ENCODE measurements around the gene MAD2L1.

DNA sequence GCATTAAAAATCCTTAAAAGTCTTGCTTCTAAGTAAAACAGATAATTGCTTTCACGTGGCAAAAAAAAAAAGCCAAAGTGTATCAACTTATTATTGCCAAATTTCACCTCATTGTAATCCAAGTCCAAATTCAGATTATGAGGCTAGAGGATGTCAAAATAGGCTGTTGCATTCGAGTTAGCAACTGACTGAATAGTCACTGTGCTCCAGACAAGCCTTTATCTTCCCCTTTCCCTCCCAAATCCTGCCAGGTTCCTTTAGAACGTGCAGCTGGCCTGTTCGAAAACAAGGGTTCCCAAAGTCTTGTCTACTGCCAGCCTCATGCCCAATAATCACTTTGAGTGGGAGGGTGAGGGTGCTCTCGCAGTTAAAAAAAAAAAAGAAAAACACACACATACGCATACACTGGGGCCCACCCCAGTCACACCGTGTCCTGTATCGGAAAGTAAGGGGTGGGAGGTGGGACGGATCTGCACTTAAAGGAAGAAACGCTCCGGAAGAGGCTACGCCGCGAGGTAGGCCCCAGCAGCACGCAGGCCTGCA is 603 bp downstream of the MAD2L1 start:
- no peak for TF ChIP-seq POLR2A (IDR thresholded peaks at IDR 0.05; ENCODE audit: low read depth, low read length)
- TF ChIP-seq PAX5 (IDR thresholded peaks at IDR 0.05; ENCODE audit: insufficient read depth, low read length, severe bottlenecking) = no peak
- TF ChIP-seq TAF1 (IDR thresholded peaks at IDR 0.05; ENCODE audit: low read depth, low read length) = no peak
- TF ChIP-seq SPI1 (IDR thresholded peaks at IDR 0.05; ENCODE audit: low read depth, low read length) = no peak
- no peak for TF ChIP-seq POLR2AphosphoS5 (IDR thresholded peaks at IDR 0.05; ENCODE audit: low read depth, low read length)

Data from GM12891 (cell line).